ENCODE data around the gene TMEM88.
"Not testable (repeated sequence)": the region's sequence is repeated elsewhere in the genome, so short reads cannot be mapped to it uniquely, and the experiment has no call there.

The TMEM88 gene

GRCh38 chr17:7856811-7857712, 2.2 kb downstream of the TMEM88 start, which contains the start of gene NAA38:
Gene NAA38 (minus strand): TSS chr17:7857559. CDS start chr17:7857463, 96 bp downstream.
- DNase-seq: peak; percentile 80 to 93

- DNase-seq: peak; percentile 69 to 85
Observed at GRCh38 chr17:7857713-7858521, 3.1 kb downstream of the TMEM88 start, which contains the start of gene CYB5D1. Gene CYB5D1 (plus strand): TSS chr17:7858003. CDS start chr17:7858135, 132 bp downstream.

DNA sequence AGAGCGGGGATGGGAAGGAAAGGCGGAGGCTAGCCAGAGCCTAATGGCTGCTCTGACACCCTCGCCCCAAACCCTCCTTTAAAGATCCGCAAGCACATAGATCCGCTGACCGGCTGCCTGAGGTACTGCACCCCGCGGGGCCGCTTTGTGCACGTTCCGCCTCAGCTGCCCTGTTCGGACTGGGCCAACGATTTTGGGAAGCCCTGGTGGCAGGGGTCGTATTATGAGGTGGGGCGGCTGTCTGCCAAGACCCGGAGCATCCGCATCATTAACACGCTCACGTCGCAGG, 3.6 kb downstream of the TMEM88 start:
- no peak for DNase-seq

GRCh38 chr17:7859028-7859427, 4.2 kb downstream of the TMEM88 start:
- no peak for DNase-seq

- peak; percentile 19 to 56 for DNase-seq
Observed at GRCh38 chr17:7862692-7863437, 8.0 kb downstream of the TMEM88 start.

DNA sequence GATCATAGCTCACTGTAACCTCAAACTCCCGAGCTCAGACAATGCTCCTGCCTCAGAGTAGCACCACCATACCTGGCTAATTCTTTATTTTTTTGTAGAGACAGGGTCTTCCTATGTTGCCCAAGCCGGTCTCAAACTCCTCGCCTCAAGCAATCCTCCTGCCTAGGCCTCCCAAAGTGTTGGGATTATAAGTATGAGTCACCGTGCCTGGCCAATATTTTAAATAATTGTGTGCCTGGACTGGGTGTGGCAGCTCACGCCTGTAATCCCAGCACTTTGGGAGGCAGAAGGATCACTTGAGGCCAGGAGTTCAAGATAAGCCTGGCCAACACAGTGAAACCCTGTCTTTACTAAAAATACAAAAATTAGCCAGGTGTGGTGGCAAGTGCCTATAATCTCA, 9.5 kb downstream of the TMEM88 start:
- DNase-seq: not testable (repeated sequence)

GRCh38 chr17:7864995-7865650, 10.3 kb downstream of the TMEM88 start:
- no peak for DNase-seq

DNA sequence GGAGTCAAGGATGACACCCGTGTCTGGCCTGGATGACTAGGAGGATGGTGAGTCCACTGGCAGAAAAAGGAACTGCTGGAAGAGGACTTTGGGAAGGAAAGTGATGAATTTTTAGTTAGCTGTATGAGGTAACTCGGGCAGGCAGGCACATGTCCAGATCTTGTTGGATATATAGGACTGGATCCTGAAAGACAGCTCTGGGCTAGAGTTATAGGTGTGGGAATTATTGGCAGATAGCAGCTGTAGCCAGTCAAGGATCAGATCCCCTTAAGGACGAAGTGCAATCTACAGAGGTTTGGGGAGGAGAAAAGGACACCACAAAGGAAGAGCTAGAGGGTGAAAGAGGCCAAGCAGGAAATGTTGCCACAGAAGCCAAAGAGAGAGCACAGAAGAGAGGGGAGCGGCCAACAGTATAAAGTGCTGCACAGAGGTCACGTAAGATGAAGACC, 13.0 kb downstream of the TMEM88 start:
- no peak for DNase-seq

GRCh38 chr17:7873051-7873450, 18.2 kb downstream of the TMEM88 start:
- DNase-seq: no peak

GRCh38 chr17:7875804-7876370, 21.0 kb downstream of the TMEM88 start:
- no peak for DNase-seq

DNA sequence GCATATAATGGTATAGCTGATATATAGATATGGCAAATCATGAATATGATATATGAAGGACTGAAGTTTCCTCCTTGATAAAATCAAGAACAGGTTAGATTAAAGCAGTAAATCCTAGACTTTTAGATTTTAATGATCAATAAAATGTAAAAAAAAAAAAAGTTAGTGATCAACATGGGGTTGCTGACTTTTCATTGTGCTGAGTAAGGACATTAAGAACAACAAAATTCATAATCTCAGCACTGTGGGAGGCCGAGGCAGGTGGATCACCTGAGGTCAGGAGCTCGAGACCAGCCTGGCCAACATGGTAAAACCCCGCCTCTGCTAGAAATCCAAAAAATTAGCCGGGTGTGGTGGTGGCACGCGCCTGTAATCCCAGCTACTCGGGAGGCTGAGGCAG, 23.4 kb downstream of the TMEM88 start:
- no peak for DNase-seq

- DNase-seq: peak in 1 of 2 experiments; percentile 21
Observed at GRCh38 chr17:7880076-7880868, 25.4 kb downstream of the TMEM88 start.

GRCh38 chr17:7881276-7882054, 26.6 kb downstream of the TMEM88 start:
- DNase-seq: peak; percentile 32 to 72

DNA sequence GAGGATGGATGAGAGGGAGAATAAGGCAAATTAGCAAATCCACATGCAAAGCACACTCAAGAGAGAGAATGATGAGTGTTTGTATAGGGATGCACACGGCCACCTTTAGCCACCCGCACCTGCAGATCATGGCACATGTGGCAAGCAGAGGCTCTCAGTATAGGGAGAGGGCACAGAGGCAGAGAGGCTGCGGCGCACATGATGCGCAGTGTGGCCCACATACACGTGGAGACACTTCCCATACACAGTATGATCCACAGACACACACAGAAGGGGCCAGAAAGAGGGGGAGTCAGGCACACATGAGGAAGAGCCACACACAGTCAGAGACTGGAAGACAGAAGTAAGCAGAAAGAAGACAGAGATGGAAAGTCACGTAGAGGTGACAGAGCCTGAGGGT, 27.2 kb downstream of the TMEM88 start:
- DNase-seq: no peak

- DNase-seq: no peak
Observed at GRCh38 chr17:7882629-7883028, 27.8 kb downstream of the TMEM88 start.

DNA sequence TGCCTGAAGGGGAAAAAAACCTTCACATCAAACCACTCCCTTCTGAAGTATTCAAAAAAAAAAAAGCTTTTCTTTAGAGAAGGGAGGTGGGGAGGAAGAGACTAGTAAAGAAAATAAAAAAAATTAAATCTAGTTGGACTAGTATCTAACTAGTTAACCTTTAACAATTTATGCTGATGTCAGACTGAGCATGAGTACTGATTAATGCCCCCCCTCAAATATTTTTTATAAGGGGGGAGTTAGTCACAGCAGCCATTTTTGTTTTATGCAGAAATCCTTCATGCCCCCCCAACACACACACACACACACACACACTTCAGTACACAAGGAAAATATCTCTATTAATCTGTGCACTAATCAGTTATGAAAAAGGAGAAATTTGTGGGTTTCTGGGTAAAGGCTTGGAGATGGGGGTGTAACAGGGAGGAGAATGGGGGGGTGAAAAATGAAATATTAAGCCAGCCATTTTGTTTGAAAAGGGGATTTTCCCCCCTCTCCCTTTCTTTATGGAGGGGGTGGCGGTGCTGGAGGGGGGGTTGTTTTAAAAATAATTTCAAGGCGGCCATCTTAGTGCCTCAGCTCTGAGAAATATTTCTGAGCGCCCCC, 29.0 kb downstream of the TMEM88 start:
- DNase-seq: peak in 1 of 2 experiments; percentile 31

DNA sequence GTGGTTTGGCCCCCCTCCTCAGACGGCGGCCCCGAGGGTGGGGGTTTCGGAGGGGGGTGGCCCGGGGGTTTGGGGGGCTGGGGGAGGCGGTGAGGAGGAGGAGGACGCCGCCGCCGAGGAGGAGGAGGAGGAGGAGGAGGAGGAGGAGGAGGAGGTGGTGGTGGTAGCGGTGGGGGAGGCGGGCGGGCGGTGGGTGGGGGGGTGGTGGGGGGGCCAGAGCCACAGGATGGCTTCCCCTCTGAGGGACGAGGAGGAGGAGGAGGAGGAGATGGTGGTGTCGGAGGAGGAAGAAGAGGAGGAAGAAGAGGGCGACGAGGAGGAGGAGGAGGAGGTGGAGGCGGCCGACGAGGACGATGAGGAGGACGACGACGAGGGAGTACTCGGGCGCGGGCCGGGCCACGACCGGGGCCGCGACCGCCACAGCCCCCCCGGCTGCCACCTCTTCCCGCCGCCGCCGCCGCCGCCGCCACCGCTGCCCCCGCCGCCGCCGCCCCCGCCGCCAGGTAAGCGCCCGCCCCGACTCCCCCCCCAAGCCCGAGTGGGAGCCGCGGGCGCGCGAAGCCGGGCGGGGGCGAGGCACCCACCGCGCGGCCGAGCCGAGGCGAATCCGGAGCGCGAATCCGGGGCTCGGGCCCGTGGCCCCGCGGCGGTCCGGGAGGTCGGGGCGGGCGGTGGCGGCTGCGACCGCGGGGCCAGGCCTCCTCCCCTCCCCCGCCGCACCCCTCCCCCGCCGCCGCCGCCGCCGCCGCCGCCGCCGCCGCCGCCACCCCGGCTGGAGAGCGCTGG, 29.9 kb downstream of the TMEM88 start:
- no peak for DNase-seq

DNA sequence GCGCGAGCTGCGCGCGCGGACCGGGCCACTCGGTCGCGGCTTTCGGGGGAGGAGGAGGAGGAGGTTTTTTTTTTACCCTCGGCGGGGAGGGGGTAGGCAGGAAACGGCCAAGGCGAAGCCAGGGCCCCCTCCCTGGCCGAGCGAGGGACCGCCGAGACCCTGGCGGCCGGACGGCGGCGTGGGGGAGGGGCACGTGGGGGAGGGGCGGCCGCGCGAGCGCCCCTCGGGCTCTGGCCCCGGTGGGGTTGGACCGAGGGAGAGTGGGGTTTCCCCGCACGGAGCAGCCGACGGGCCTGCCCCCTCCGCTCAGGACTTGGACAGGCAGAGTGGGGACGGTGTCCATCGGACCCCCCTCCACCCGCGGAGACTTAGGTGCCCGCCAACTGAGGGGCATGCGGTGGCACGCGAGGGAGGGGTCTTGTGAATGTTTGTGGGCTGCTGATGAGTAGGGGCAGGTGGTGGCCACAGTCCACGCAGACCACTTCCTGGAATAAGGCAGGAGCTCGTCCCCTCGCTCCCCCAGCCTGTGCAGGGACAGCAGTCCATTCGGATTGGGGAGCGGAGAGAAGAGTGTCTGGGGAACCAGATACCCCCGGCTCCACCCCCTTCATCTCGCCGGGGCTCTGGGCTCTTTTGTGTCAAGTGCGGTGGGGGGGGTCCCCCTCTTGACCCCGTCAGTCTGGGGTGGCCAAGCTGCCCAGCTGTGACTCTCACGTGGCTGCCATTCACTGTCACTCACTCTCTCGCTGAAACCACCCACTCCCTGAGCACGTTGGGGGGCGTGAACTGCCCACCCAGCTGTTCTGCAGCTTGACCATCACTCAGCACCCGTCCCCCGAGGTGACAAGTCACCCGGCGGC, 30.7 kb downstream of the TMEM88 start:
- DNase-seq: peak; percentile 13 to 51

Measured in NCI-H524 (cell line).